NB4 (cell line): ENCODE measurements around the gene KCMF1.

Source experiments
- DNase-seq: peaks from one replicate; pipeline ENCODE4 v3.0.0; 2010; ENCODE audit warnings: low read depth
- H3K4me3 ChIP-seq: one replicate; pipeline ENCODE4 v1.5.1; 2011; ENCODE audit warnings: mild to moderate bottlenecking, low read depth, low read length, moderate library complexity
- CTCF ChIP-seq: IDR thresholded peaks from one replicate; pipeline ENCODE4 v1.5.1; 2012; ENCODE audit warnings: low read depth, low read length
- MAX ChIP-seq: IDR thresholded peaks from 2 replicates; pipeline ENCODE4 v1.6.1; 2011; ENCODE audit warnings: low read depth, low read length
- MYC ChIP-seq: IDR thresholded peaks from 2 replicates; pipeline ENCODE4 v1.6.1; 2011; ENCODE audit warnings: low read depth, low read length
- POLR2A ChIP-seq: IDR thresholded peaks from 2 replicates; pipeline ENCODE4 v1.6.1; 2011; ENCODE audit warnings: mild to moderate bottlenecking; ENCODE audit not compliant: insufficient read length; ENCODE audit errors: extremely low read depth

Gene KCMF1

GRCh38 chr2:85018049-85018447 lies 47.1 kb downstream of the KCMF1 start:
- no peak for DNase-seq
- TF ChIP-seq POLR2A (no peak), MAX (no peak), MYC (no peak), CTCF (no peak)
- H3K4me3 ChIP-seq, result no peak overlapping the region

- DNase-seq, result no peak
- H3K4me3 ChIP-seq, result no peak overlapping the region
- TF ChIP-seq CTCF (no peak), MYC (no peak), POLR2A (no peak), MAX (no peak)
Observed at GRCh38 chr2:85019121-85019520, 48.2 kb downstream of the KCMF1 start.

GRCh38 chr2:85022232-85022631 lies 51.3 kb downstream of the KCMF1 start:
- TF ChIP-seq POLR2A (no peak), CTCF (no peak), MYC (no peak), MAX (no peak)
- H3K4me3 ChIP-seq, result no peak overlapping the region
- no peak for DNase-seq

- DNase-seq, result no peak
- no peak overlapping the region for H3K4me3 ChIP-seq
- TF ChIP-seq MAX, result no peak
- no peak for TF ChIP-seq POLR2A
- TF ChIP-seq CTCF, result no peak
- no peak for TF ChIP-seq MYC
Observed at GRCh38 chr2:85024372-85025047, 53.5 kb downstream of the KCMF1 start.

GRCh38 chr2:85032621-85033020 lies 61.7 kb downstream of the KCMF1 start:
- no peak for TF ChIP-seq POLR2A
- no peak overlapping the region for H3K4me3 ChIP-seq
- DNase-seq, result no peak

GRCh38 chr2:85033388-85033787 lies 62.4 kb downstream of the KCMF1 start:
- DNase-seq, result peak; percentile 28
- no peak overlapping the region for H3K4me3 ChIP-seq
- TF ChIP-seq MAX (no peak), MYC (no peak), POLR2A (no peak), CTCF (no peak)
